Measurements from ENCODE around the gene ANKH. TPM values are rescaled to one million over a fixed set of nuclear protein-coding genes. Genes with fewer than 3 reads are reported as not detected.

Gene ANKH
- total RNA-seq, 1 experiment from 2014 or later = 65.2 TPM

DNA sequence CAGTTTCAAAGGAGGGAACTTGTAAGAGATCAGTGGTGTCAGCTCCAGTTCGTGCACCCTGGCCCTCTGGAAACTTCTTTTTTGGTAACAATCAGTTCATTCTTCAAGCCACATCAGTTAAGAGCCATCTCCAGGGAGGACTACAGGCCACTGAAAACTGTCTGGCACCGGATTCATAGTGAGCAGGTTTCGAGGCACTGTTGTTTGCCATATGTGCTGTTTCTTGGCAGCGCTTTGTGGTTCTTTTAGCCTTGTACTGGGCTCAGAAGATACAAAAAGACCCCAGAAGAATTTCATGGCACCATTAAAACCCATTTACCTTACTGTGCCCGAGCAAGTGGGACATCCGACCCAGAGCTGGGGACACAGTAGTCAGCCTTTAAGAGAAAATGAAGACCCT lies 138.6 kb downstream of the ANKH start:
- no TSS peak for BruUV-seq (replicated peaks)
- no peaks in the 10 kb centered on the region for H3K9me3 ChIP-seq (ENCODE audit: control insufficient read depth in 1 of 2, insufficient read depth in 1 of 2, low read depth in 1 of 2, low read length in 2 of 2)
- no peaks in the 10 kb centered on the region for H3K36me3 ChIP-seq (ENCODE audit: control insufficient read depth in 1 of 2, insufficient read depth in 2 of 2, low read length in 2 of 2)
- ChIA-PET CTCF (interaction anchor here (0.9 kb wide), 1 partner anchor 271 kb away, joined by 4 read pairs; no protein-coding TSS in a partner anchor), POLR2A (no interaction called here), RAD21 (ENCODE audit: low non-redundant PET in 1 of 2, low total read pairs in 2 of 2, uncharacterized antibody in 2 of 2, unreplicated experiment in 2 of 2) (no interaction called here)
- no peak overlapping the region for H3K27ac ChIP-seq (ENCODE audit: low read depth, low read length)
- intact Hi-C loops (cut with micrococcal nuclease) = no loop called here
- H3K9ac ChIP-seq (ENCODE audit: low read length) = no peak overlapping the region
- H3K4me1 ChIP-seq (ENCODE audit: control insufficient read depth in 1 of 2, insufficient read depth in 2 of 2, low read length in 2 of 2) = no peaks in the 10 kb centered on the region
- no peaks in the 10 kb centered on the region for H3K9me2 ChIP-seq (ENCODE audit: insufficient read depth)
- no peak for DNase-seq (ENCODE audit: low read depth, low spot score)
- H3K4me2 ChIP-seq (ENCODE audit: low read length) = no peak overlapping the region
- H4K20me1 ChIP-seq (ENCODE audit: insufficient read depth) = no peaks in the 10 kb centered on the region
- H3K79me2 ChIP-seq (ENCODE audit: insufficient read depth, low read length) = no peaks in the 10 kb centered on the region
- no peak overlapping the region for H2AFZ ChIP-seq (ENCODE audit: low read depth, low read length, poor library complexity, severe bottlenecking)
- no peak for TF ChIP-seq EZH2 (IDR thresholded peaks at IDR 0.05)
- TF ChIP-seq POLR2A (IDR thresholded peaks at IDR 0.05; ENCODE audit: borderline replicate concordance, extremely low read depth, insufficient read depth, insufficient read length) = no peak
- no peak for TF ChIP-seq FOSL1 (IDR thresholded peaks at IDR 0.05; ENCODE audit: low read depth)
- no peak for TF ChIP-seq CEBPB (IDR thresholded peaks at IDR 0.05; ENCODE audit: low read depth)
- no peak for TF ChIP-seq RAD21 (IDR thresholded peaks at IDR 0.05; ENCODE audit: low read depth)
- no peak for TF ChIP-seq EGR1 (IDR thresholded peaks at IDR 0.05; ENCODE audit: low read depth)
- TF ChIP-seq JUND (IDR thresholded peaks at IDR 0.05) = no peak
- TF ChIP-seq ELF1 (IDR thresholded peaks at IDR 0.05; ENCODE audit: borderline replicate concordance, low read depth) = no peak
- no peak for TF ChIP-seq TCF7L2 (IDR thresholded peaks at IDR 0.05; ENCODE audit: borderline replicate concordance, extremely low read depth, insufficient read depth, insufficient read length)
- H3K27me3 ChIP-seq (ENCODE audit: insufficient read depth, low read length) = no peaks in the 10 kb centered on the region
- no peak for ATAC-seq
- H3K4me3 ChIP-seq (replicated peaks in 1 of 2; ENCODE audit: low read depth in 1 of 2, low read length in 2 of 2) = no peak overlapping the region

DNA sequence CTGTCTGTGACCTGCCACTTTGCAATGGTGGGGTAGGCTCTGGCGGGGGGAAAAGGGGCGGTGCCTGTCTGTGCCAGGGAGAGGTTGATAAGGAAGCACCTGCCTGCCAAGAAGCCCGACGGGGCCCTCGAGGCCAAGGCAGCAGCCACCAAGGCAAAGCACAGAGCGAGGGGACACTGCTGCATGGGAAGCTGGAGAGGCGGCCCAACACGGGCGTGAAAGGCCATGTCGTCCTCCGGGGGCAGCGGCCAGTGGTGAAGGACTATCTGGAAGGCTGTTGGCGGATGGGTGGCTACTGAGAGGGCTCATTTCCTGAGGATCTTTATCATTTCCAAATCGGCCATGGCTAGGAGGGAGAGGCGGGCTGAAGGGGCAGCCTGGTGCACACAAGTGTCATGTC lies 140.7 kb downstream of the ANKH start:
- H3K9me3 ChIP-seq (ENCODE audit: control insufficient read depth in 1 of 2, insufficient read depth in 1 of 2, low read depth in 1 of 2, low read length in 2 of 2) = no peaks in the 10 kb centered on the region
- no peak overlapping the region for H3K9ac ChIP-seq (ENCODE audit: low read length)
- no peaks in the 10 kb centered on the region for H3K79me2 ChIP-seq (ENCODE audit: insufficient read depth, low read length)
- H3K4me1 ChIP-seq (ENCODE audit: control insufficient read depth in 1 of 2, insufficient read depth in 2 of 2, low read length in 2 of 2) = no peaks in the 10 kb centered on the region
- no peak overlapping the region for H3K27ac ChIP-seq (ENCODE audit: low read depth, low read length)
- no peak for DNase-seq (ENCODE audit: low read depth, low spot score)
- ChIA-PET RAD21 (ENCODE audit: low non-redundant PET in 1 of 2, low total read pairs in 2 of 2, uncharacterized antibody in 2 of 2, unreplicated experiment in 2 of 2) (no interaction called here), POLR2A (no interaction called here), CTCF (no interaction called here)
- intact Hi-C loops (cut with micrococcal nuclease) = no loop called here
- H3K4me3 ChIP-seq (replicated peaks in 1 of 2; ENCODE audit: low read depth in 1 of 2, low read length in 2 of 2) = no peak overlapping the region
- no peak overlapping the region for H3K4me2 ChIP-seq (ENCODE audit: low read length)
- no peak for ATAC-seq
- H3K27me3 ChIP-seq (ENCODE audit: insufficient read depth, low read length) = no peaks in the 10 kb centered on the region
- no peaks in the 10 kb centered on the region for H4K20me1 ChIP-seq (ENCODE audit: insufficient read depth)
- H3K9me2 ChIP-seq (ENCODE audit: insufficient read depth) = no peaks in the 10 kb centered on the region
- H3K36me3 ChIP-seq (ENCODE audit: control insufficient read depth in 1 of 2, insufficient read depth in 2 of 2, low read length in 2 of 2) = no peaks in the 10 kb centered on the region
- no peak overlapping the region for H2AFZ ChIP-seq (ENCODE audit: low read depth, low read length, poor library complexity, severe bottlenecking)
- no TSS peak for BruUV-seq (replicated peaks)
- TF ChIP-seq, protein P1, sequence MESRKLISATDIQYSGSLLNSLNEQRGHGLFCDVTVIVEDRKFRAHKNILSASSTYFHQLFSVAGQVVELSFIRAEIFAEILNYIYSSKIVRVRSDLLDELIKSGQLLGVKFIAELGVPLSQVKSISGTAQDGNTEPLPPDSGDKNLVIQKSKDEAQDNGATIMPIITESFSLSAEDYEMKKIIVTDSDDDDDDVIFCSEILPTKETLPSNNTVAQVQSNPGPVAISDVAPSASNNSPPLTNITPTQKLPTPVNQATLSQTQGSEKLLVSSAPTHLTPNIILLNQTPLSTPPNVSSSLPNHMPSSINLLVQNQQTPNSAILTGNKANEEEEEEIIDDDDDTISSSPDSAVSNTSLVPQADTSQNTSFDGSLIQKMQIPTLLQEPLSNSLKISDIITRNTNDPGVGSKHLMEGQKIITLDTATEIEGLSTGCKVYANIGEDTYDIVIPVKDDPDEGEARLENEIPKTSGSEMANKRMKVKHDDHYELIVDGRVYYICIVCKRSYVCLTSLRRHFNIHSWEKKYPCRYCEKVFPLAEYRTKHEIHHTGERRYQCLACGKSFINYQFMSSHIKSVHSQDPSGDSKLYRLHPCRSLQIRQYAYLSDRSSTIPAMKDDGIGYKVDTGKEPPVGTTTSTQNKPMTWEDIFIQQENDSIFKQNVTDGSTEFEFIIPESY (IDR thresholded peaks at IDR 0.05; ENCODE audit: extremely low read depth, insufficient replicate concordance, low read length) = no peak
- TF ChIP-seq ZFX (IDR thresholded peaks at IDR 0.05) (no peak), EGR1 (IDR thresholded peaks at IDR 0.05; ENCODE audit: low read depth) (no peak), SRF (IDR thresholded peaks at IDR 0.05; ENCODE audit: low read depth) (no peak), POLR2AphosphoS5 (IDR thresholded peaks at IDR 0.05; ENCODE audit: low read depth, low read length) (no peak), JUND (IDR thresholded peaks at IDR 0.05) (no peak), ELF1 (IDR thresholded peaks at IDR 0.05; ENCODE audit: borderline replicate concordance, low read depth) (no peak), CBX3 (IDR thresholded peaks at IDR 0.05; ENCODE audit: low read depth) (no peak), TCF7L2 (IDR thresholded peaks at IDR 0.05; ENCODE audit: borderline replicate concordance, extremely low read depth, insufficient read depth, insufficient read length) (no peak), SIN3A (IDR thresholded peaks at IDR 0.05; ENCODE audit: low read depth) (no peak), RAD21 (IDR thresholded peaks at IDR 0.05; ENCODE audit: low read depth) (no peak)
- TF ChIP-seq, protein P2, sequence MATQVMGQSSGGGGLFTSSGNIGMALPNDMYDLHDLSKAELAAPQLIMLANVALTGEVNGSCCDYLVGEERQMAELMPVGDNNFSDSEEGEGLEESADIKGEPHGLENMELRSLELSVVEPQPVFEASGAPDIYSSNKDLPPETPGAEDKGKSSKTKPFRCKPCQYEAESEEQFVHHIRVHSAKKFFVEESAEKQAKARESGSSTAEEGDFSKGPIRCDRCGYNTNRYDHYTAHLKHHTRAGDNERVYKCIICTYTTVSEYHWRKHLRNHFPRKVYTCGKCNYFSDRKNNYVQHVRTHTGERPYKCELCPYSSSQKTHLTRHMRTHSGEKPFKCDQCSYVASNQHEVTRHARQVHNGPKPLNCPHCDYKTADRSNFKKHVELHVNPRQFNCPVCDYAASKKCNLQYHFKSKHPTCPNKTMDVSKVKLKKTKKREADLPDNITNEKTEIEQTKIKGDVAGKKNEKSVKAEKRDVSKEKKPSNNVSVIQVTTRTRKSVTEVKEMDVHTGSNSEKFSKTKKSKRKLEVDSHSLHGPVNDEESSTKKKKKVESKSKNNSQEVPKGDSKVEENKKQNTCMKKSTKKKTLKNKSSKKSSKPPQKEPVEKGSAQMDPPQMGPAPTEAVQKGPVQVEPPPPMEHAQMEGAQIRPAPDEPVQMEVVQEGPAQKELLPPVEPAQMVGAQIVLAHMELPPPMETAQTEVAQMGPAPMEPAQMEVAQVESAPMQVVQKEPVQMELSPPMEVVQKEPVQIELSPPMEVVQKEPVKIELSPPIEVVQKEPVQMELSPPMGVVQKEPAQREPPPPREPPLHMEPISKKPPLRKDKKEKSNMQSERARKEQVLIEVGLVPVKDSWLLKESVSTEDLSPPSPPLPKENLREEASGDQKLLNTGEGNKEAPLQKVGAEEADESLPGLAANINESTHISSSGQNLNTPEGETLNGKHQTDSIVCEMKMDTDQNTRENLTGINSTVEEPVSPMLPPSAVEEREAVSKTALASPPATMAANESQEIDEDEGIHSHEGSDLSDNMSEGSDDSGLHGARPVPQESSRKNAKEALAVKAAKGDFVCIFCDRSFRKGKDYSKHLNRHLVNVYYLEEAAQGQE (IDR thresholded peaks at IDR 0.05; ENCODE audit: low read depth) = no peak
- TF ChIP-seq, protein P3, sequence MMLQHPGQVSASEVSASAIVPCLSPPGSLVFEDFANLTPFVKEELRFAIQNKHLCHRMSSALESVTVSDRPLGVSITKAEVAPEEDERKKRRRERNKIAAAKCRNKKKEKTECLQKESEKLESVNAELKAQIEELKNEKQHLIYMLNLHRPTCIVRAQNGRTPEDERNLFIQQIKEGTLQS (IDR thresholded peaks at IDR 0.05) = no peak
